ENCODE data around the gene COL15A1.

- TF ChIP-seq CTCF (IDR thresholded peaks at IDR 0.05 in 8 of 11, conservative IDR thresholded peaks at IDR 0.05 in 3 of 11) (no peak), POLR2AphosphoS5 (IDR thresholded peaks at IDR 0.05) (no peak)
Observed at GRCh38 chr9:99029083-99029645, 85.5 kb downstream of the COL15A1 start.

Measured in spleen (tissue), 7 donors.